GM23338 (cell line): ENCODE data around the gene ADAM17. TPM values are rescaled to one million over a fixed set of nuclear protein-coding genes. Genes with fewer than 3 reads are reported as not detected.

Experiments used
- ATAC-seq: fragments of 200-7000 bp; cut with Tn5 transposase; 3 replicates; pipeline ENCODE4 v1.9.1; 2020
- DNase-seq: peaks from one replicate; pipeline ENCODE4 v3.0.0-alpha.2; 2015; ENCODE audit warnings: low spot score
- H2AFZ ChIP-seq: fragments of 200-600 bp; sonication (generic); 2 replicates; pipeline ENCODE4 v1.8.0; 2016; ENCODE audit warnings: antibody characterized with exemption, mild to moderate bottlenecking, moderate library complexity
- H3F3A ChIP-seq: fragments of 200-600 bp; sonication (generic); replicated peaks from 2 replicates; pipeline ENCODE4 v1.8.0; 2017; ENCODE audit warnings: antibody characterized with exemption, mixed run types, low read depth
- H3K27ac ChIP-seq: fragments of 200-600 bp; sonication (generic); 2 replicates; pipeline ENCODE4 v1.6.1; 2016; ENCODE audit warnings: low read depth
- H3K27me3 ChIP-seq: fragments of 200-600 bp; sonication (generic); 2 replicates; pipeline ENCODE4 v1.8.0; 2016; ENCODE audit warnings: mild to moderate bottlenecking, mixed run types, moderate library complexity; ENCODE audit not compliant: insufficient read depth
- H3K36me3 ChIP-seq: fragments of 200-600 bp; sonication (generic); 2 replicates; pipeline ENCODE4 v1.8.0; 2016; ENCODE audit warnings: mild to moderate bottlenecking; ENCODE audit not compliant: insufficient read depth
- H3K4me1 ChIP-seq: fragments of 200-600 bp; sonication (generic); 2 replicates; pipeline ENCODE4 v1.8.0; 2016; ENCODE audit warnings: mild to moderate bottlenecking, moderate library complexity; ENCODE audit not compliant: insufficient read depth
- H3K4me2 ChIP-seq: fragments of 200-600 bp; sonication (generic); 2 replicates; pipeline ENCODE4 v1.7.1; 2017; ENCODE audit warnings: mixed run types
- H3K4me3 ChIP-seq: fragments of 200-600 bp; sonication (generic); 2 replicates; pipeline ENCODE4 v1.6.1; 2016; ENCODE audit warnings: mixed run types
- H3K79me2 ChIP-seq: fragments of 200-600 bp; sonication (generic); replicated peaks from 2 replicates; pipeline ENCODE4 v1.8.0; 2017; ENCODE audit warnings: mild to moderate bottlenecking; ENCODE audit not compliant: insufficient read depth
- H3K9me2 ChIP-seq: fragments of 200-600 bp; sonication (generic); 2 replicates; pipeline ENCODE4 v1.8.0; 2017; ENCODE audit not compliant: insufficient read depth
- H4K20me1 ChIP-seq: fragments of 200-600 bp; sonication (generic); replicated peaks from 2 replicates; pipeline ENCODE4 v1.8.0; 2017; ENCODE audit warnings: mild to moderate bottlenecking; ENCODE audit not compliant: insufficient read depth
- H3K27ac Mint-ChIP-seq: 2 replicates; pipeline ENCODE4 v1.8.0; 2020; ENCODE audit warnings: inconsistent platforms, mild to moderate bottlenecking, moderate library complexity, mixed read lengths
- H3K27me3 Mint-ChIP-seq: 3 replicates; pipeline ENCODE4 v1.8.0; 2022; ENCODE audit warnings: low read depth, mild to moderate bottlenecking, moderate library complexity, mixed read lengths, inconsistent platforms; ENCODE audit not compliant: insufficient read depth, poor library complexity
- H3K36me3 Mint-ChIP-seq: 3 replicates; pipeline ENCODE4 v1.8.0; 2021; ENCODE audit warnings: low read depth, mild to moderate bottlenecking, inconsistent platforms, moderate library complexity, mixed read lengths
- H3K4me1 Mint-ChIP-seq: 3 replicates; pipeline ENCODE4 v1.8.0; 2020; ENCODE audit warnings: mild to moderate bottlenecking, inconsistent platforms, mixed read lengths
- H3K4me3 Mint-ChIP-seq: 3 replicates; pipeline ENCODE4 v1.8.0; 2021; ENCODE audit warnings: moderate library complexity, mild to moderate bottlenecking, inconsistent platforms, mixed read lengths
- H3K9me3 Mint-ChIP-seq: 3 replicates; pipeline ENCODE4 v1.8.0; 2020; ENCODE audit warnings: moderate library complexity, mild to moderate bottlenecking, inconsistent platforms, mixed read lengths
- EZH2phosphoT487 ChIP-seq: fragments of 200-600 bp; sonication (generic); IDR thresholded peaks from one replicate; pipeline ENCODE4 v1.8.1; 2018; ENCODE audit warnings: antibody characterized with exemption; ENCODE audit not compliant: unreplicated experiment
- NANOG ChIP-seq: IDR thresholded peaks from 2 replicates; pipeline ENCODE4 v1.6.1; 2016; ENCODE audit warnings: antibody characterized with exemption, borderline replicate concordance
- POLR2AphosphoS5 ChIP-seq: IDR thresholded peaks from 2 replicates; pipeline ENCODE4 v1.6.1; 2016; ENCODE audit warnings: antibody characterized with exemption, low read depth
- STAT1 ChIP-seq: IDR thresholded peaks from one replicate; pipeline ENCODE4 v1.6.1; 2016; ENCODE audit warnings: antibody characterized with exemption; ENCODE audit not compliant: unreplicated experiment
- ZNF114 ChIP-seq: fragments of 250-450 bp; sonication (Bioruptor Pico); IDR thresholded peaks from 2 replicates; pipeline ENCODE4 v1.5.0; 2020; ENCODE audit warnings: mild to moderate bottlenecking, moderate library complexity
- ZNF331 ChIP-seq: fragments of 250-450 bp; sonication (Bioruptor Pico); IDR thresholded peaks from 2 replicates; pipeline ENCODE4 v1.5.0; 2020; ENCODE audit warnings: low read depth, mild to moderate bottlenecking, moderate library complexity
- polyA plus RNA-seq: library from polyadenylated mRNA; unstranded; fragments of >200 nt; fragmentation: Nextera tagmentation; extraction: Ambion mirVana; gene quantifications from 2 replicates; pipeline ENCODE4 v1.2.1, GENCODE V29; 2016
- total RNA-seq: library from RNA; depleted of rRNA; stranded (reverse); fragments of >200 nt; shearing (Covaris generic); gene quantifications from 2 replicates; pipeline ENCODE4 v1.2.3, GENCODE V29; 2014
- TF ChIP-seq, protein P1 (sequence below), 2 experiments: fragments of 200-600 bp in 1 of 2; sonication (generic) in 1 of 2; conservative IDR thresholded peaks; 2 replicates each; pipeline versions ENCODE4 v1.5.1 to v1.6.1; 2016 to 2017; ENCODE audit warnings: antibody characterized with exemption in 2 of 2, low read depth in 2 of 2, mild to moderate bottlenecking in 2 of 2, moderate library complexity in 1 of 2
- TF ChIP-seq, protein P2 (sequence below): IDR thresholded peaks from 2 replicates; pipeline ENCODE4 v1.6.1; 2016; ENCODE audit warnings: antibody characterized with exemption
- TF ChIP-seq, protein P3 (sequence below): IDR thresholded peaks from one replicate; pipeline ENCODE4 v1.6.1; 2018; ENCODE audit warnings: antibody characterized with exemption; ENCODE audit not compliant: unreplicated experiment
- TF ChIP-seq, protein P4 (sequence below): fragments of 250-450 bp; sonication (Bioruptor Pico); IDR thresholded peaks from 2 replicates; pipeline ENCODE4 v1.5.0; 2020; ENCODE audit warnings: mild to moderate bottlenecking, moderate library complexity

Gene ADAM17
- total and polyA plus RNA-seq, 2 experiments from 2014 or later: 8.3 to 23.5 TPM

DNA sequence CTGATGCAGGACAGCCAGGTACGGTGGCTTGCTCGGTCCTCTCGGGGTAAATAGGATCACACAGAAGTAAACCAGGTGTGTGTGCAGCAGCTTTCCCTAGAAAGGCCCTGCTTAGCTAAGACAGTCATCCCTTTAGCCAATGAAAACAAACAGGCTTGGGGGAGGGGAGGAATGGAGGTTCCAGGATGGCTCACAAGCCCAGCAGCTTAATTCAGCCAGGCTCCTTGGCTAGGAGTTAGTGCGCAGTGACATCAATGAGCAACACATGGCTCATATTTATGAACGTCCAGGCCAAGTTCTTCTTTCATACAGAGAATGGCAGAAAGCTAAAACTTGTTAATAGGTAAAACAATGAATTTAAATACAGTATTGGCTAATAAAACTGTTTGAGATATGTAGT is 71.1 kb downstream of the ADAM17 start (continued):
- no peak for TF ChIP-seq ZNF114 (CRISPR knock-in tag)
- TF ChIP-seq, protein P1, sequence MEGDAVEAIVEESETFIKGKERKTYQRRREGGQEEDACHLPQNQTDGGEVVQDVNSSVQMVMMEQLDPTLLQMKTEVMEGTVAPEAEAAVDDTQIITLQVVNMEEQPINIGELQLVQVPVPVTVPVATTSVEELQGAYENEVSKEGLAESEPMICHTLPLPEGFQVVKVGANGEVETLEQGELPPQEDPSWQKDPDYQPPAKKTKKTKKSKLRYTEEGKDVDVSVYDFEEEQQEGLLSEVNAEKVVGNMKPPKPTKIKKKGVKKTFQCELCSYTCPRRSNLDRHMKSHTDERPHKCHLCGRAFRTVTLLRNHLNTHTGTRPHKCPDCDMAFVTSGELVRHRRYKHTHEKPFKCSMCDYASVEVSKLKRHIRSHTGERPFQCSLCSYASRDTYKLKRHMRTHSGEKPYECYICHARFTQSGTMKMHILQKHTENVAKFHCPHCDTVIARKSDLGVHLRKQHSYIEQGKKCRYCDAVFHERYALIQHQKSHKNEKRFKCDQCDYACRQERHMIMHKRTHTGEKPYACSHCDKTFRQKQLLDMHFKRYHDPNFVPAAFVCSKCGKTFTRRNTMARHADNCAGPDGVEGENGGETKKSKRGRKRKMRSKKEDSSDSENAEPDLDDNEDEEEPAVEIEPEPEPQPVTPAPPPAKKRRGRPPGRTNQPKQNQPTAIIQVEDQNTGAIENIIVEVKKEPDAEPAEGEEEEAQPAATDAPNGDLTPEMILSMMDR (conservative IDR thresholded peaks at IDR 0.05; ENCODE audit: low read depth in 2 of 2): no peak

DNA sequence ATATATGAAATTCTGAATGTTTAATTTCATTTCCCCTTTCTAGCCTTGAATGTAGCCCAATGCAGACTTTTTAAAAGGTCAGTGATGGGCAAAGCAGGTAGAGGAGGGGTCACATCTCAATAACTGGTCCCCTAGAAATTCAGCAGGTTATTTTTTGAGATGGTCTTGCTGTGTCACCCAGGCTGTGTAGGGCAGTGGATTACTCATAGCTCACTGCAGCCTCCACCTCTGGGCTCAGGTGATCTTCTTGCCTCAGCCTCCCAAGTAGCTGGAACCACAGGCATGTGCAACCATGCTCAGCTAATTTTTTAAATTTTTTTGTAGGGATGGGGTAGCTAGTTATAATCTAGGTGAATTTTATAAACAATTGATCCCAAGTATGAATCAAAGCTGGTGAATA is 72.5 kb downstream of the ADAM17 start:
- Mint-ChIP-seq H3K9me3 (no peaks in the 10 kb centered on the region), H3K4me1 (peaks cover 7% of the 10 kb centered on the region; the same call in 2 of the 3 replicates), H3K4me3 (no peak overlapping the region), H3K27ac (no peak overlapping the region), H3K36me3 (peaks cover 38% of the 10 kb centered on the region), H3K27me3 (peaks cover 9% of the 10 kb centered on the region)
- Histone ChIP-seq H3K4me1 (no peaks in the 10 kb centered on the region), H4K20me1 (no peaks in the 10 kb centered on the region; the same call in none of the 2 replicates), H3K27me3 (no peaks in the 10 kb centered on the region), H3K4me3 (no peak overlapping the region), H3K9me2 (no peaks in the 10 kb centered on the region), H3F3A (no peaks in the 10 kb centered on the region), H3K4me2 (no peak overlapping the region), H3K79me2 (no peaks in the 10 kb centered on the region; the same call in 1 of the 2 replicates), H3K27ac (no peak overlapping the region), H2AFZ (no peak overlapping the region), H3K36me3 (no peaks in the 10 kb centered on the region)
- DNase-seq (no peak), ATAC-seq (no peak)
- TF ChIP-seq, protein P1 (conservative IDR thresholded peaks at IDR 0.05; ENCODE audit: low read depth in 2 of 2): no peak
- TF ChIP-seq ZNF331 (CRISPR knock-in tag) (no peak), STAT1 (no peak), ZNF114 (CRISPR knock-in tag) (no peak), EZH2phosphoT487 (no peak), POLR2AphosphoS5 (no peak), NANOG (no peak)
- TF ChIP-seq, protein P2, sequence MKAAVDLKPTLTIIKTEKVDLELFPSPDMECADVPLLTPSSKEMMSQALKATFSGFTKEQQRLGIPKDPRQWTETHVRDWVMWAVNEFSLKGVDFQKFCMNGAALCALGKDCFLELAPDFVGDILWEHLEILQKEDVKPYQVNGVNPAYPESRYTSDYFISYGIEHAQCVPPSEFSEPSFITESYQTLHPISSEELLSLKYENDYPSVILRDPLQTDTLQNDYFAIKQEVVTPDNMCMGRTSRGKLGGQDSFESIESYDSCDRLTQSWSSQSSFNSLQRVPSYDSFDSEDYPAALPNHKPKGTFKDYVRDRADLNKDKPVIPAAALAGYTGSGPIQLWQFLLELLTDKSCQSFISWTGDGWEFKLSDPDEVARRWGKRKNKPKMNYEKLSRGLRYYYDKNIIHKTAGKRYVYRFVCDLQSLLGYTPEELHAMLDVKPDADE: no peak
- TF ChIP-seq, protein P3, sequence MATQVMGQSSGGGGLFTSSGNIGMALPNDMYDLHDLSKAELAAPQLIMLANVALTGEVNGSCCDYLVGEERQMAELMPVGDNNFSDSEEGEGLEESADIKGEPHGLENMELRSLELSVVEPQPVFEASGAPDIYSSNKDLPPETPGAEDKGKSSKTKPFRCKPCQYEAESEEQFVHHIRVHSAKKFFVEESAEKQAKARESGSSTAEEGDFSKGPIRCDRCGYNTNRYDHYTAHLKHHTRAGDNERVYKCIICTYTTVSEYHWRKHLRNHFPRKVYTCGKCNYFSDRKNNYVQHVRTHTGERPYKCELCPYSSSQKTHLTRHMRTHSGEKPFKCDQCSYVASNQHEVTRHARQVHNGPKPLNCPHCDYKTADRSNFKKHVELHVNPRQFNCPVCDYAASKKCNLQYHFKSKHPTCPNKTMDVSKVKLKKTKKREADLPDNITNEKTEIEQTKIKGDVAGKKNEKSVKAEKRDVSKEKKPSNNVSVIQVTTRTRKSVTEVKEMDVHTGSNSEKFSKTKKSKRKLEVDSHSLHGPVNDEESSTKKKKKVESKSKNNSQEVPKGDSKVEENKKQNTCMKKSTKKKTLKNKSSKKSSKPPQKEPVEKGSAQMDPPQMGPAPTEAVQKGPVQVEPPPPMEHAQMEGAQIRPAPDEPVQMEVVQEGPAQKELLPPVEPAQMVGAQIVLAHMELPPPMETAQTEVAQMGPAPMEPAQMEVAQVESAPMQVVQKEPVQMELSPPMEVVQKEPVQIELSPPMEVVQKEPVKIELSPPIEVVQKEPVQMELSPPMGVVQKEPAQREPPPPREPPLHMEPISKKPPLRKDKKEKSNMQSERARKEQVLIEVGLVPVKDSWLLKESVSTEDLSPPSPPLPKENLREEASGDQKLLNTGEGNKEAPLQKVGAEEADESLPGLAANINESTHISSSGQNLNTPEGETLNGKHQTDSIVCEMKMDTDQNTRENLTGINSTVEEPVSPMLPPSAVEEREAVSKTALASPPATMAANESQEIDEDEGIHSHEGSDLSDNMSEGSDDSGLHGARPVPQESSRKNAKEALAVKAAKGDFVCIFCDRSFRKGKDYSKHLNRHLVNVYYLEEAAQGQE: no peak
- TF ChIP-seq, protein P4, sequence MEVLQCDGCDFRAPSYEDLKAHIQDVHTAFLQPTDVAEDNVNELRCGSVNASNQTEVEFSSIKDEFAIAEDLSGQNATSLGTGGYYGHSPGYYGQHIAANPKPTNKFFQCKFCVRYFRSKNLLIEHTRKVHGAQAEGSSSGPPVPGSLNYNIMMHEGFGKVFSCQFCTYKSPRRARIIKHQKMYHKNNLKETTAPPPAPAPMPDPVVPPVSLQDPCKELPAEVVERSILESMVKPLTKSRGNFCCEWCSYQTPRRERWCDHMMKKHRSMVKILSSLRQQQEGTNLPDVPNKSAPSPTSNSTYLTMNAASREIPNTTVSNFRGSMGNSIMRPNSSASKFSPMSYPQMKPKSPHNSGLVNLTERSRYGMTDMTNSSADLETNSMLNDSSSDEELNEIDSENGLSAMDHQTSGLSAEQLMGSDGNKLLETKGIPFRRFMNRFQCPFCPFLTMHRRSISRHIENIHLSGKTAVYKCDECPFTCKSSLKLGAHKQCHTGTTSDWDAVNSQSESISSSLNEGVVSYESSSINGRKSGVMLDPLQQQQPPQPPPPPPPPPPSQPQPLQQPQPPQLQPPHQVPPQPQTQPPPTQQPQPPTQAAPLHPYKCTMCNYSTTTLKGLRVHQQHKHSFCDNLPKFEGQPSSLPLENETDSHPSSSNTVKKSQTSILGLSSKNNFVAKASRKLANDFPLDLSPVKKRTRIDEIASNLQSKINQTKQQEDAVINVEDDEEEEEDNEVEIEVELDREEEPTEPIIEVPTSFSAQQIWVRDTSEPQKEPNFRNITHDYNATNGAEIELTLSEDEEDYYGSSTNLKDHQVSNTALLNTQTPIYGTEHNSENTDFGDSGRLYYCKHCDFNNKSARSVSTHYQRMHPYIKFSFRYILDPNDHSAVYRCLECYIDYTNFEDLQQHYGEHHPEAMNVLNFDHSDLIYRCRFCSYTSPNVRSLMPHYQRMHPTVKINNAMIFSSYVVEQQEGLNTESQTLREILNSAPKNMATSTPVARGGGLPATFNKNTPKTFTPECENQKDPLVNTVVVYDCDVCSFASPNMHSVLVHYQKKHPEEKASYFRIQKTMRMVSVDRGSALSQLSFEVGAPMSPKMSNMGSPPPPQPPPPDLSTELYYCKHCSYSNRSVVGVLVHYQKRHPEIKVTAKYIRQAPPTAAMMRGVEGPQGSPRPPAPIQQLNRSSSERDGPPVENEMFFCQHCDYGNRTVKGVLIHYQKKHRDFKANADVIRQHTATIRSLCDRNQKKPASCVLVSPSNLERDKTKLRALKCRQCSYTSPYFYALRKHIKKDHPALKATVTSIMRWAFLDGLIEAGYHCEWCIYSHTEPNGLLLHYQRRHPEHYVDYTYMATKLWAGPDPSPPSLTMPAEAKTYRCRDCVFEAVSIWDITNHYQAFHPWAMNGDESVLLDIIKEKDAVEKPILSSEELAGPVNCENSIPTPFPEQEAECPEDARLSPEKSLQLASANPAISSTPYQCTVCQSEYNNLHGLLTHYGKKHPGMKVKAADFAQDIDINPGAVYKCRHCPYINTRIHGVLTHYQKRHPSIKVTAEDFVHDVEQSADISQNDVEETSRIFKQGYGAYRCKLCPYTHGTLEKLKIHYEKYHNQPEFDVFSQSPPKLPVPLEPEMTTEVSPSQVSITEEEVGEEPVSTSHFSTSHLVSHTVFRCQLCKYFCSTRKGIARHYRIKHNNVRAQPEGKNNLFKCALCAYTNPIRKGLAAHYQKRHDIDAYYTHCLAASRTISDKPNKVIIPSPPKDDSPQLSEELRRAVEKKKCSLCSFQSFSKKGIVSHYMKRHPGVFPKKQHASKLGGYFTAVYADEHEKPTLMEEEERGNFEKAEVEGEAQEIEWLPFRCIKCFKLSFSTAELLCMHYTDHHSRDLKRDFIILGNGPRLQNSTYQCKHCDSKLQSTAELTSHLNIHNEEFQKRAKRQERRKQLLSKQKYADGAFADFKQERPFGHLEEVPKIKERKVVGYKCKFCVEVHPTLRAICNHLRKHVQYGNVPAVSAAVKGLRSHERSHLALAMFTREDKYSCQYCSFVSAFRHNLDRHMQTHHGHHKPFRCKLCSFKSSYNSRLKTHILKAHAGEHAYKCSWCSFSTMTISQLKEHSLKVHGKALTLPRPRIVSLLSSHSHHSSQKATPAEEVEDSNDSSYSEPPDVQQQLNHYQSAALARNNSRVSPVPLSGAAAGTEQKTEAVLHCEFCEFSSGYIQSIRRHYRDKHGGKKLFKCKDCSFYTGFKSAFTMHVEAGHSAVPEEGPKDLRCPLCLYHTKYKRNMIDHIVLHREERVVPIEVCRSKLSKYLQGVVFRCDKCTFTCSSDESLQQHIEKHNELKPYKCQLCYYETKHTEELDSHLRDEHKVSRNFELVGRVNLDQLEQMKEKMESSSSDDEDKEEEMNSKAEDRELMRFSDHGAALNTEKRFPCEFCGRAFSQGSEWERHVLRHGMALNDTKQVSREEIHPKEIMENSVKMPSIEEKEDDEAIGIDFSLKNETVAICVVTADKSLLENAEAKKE: no peak
